Calu3 (cell line): ENCODE data around the gene KLK6. TPM values are rescaled to one million over a fixed set of nuclear protein-coding genes. Genes with fewer than 3 reads are reported as not detected.

Experiments
- BruUV-seq: library from RNA; stranded (reverse); fragments of 400-500 nt; replicated peaks from 2 replicates; lab custom pipeline; 2021; lab: Mats Ljungman, UMichigan
- CTCF ChIA-PET: fragments of 300-600 bp; sonication (Branson Sonifier 250); formaldehyde crosslinking; loops from one replicate; lab custom pipeline; 2022; ENCODE audit warnings: antibody characterized with exemption; lab: Charles Lee
- DNase-seq: peaks from one replicate; pipeline ENCODE4 v3.0.0; 2022
- H3K27ac Mint-ChIP-seq: one replicate; pipeline ENCODE4 v1.8.0; 2022; ENCODE audit warnings: mixed read lengths; ENCODE audit not compliant: unreplicated experiment
- H3K27me3 Mint-ChIP-seq: one replicate; pipeline ENCODE4 v1.8.0; 2022; ENCODE audit warnings: mixed read lengths; ENCODE audit not compliant: unreplicated experiment
- H3K36me3 Mint-ChIP-seq: one replicate; pipeline ENCODE4 v1.8.0; 2022; ENCODE audit warnings: mild to moderate bottlenecking, moderate library complexity, mixed read lengths; ENCODE audit not compliant: insufficient read depth, unreplicated experiment
- H3K4me1 Mint-ChIP-seq: one replicate; pipeline ENCODE4 v1.8.0; 2022; ENCODE audit warnings: mild to moderate bottlenecking, low read depth, mixed read lengths; ENCODE audit not compliant: unreplicated experiment
- H3K4me3 Mint-ChIP-seq: one replicate; pipeline ENCODE4 v1.8.0; 2022; ENCODE audit warnings: mild to moderate bottlenecking, low read depth, moderate library complexity, mixed read lengths; ENCODE audit not compliant: unreplicated experiment
- H3K9me3 Mint-ChIP-seq: one replicate; pipeline ENCODE4 v1.8.0; 2022; ENCODE audit warnings: low read depth, mixed read lengths; ENCODE audit not compliant: unreplicated experiment
- CTCF ChIP-seq: fragments of 200-600 bp; IDR thresholded peaks from one replicate; pipeline ENCODE4 v1.8.0; 2022; ENCODE audit warnings: antibody characterized with exemption; ENCODE audit not compliant: unreplicated experiment
- intact Hi-C: fragments of 100-400 bp; cut with micrococcal nuclease; formaldehyde crosslinking; loops from one replicate; pipeline ENCODE4 v1.10.0; 2022; ENCODE audit not compliant: unreplicated experiment
- total RNA-seq: library from RNA; stranded (reverse); gene quantifications from 2 replicates; pipeline ENCODE4 v1.2.3, GENCODE V29; 2022

The KLK6 gene
- total RNA-seq, 1 experiment from 2014 or later = 269 TPM

GRCh38 chr19:51015691-51016267, 46.4 kb upstream of the KLK6 start:
- BruUV-seq = no TSS peak
- no peaks in the 10 kb centered on the region for H3K9me3 Mint-ChIP-seq
- H3K27ac Mint-ChIP-seq = no peak overlapping the region
- intact Hi-C loops = loop anchor here (1.0 to 10.0 kb wide), 2 partner anchors 85 to 211 kb away; no protein-coding TSS in a partner anchor
- H3K4me1 Mint-ChIP-seq = peaks cover 33% of the 10 kb centered on the region
- no peak for TF ChIP-seq CTCF
- peaks cover 57% of the 10 kb centered on the region for H3K36me3 Mint-ChIP-seq
- CTCF ChIA-PET = interaction anchor here (1.6 to 2.2 kb wide), 3 partner anchors 24 to 117 kb away, joined by 6 to 38 read pairs (median 9); partner anchors contain the start of gene KLK6
- peaks cover 4% of the 10 kb centered on the region for H3K27me3 Mint-ChIP-seq
- DNase-seq = no peak
- H3K4me3 Mint-ChIP-seq = peak overlapping the region; percentile 89

- H3K27ac Mint-ChIP-seq = no peak overlapping the region
- TF ChIP-seq CTCF = no peak
- no peak for DNase-seq
- CTCF ChIA-PET = no interaction called here
- peaks cover 19% of the 10 kb centered on the region for H3K27me3 Mint-ChIP-seq
- H3K36me3 Mint-ChIP-seq = peaks cover 48% of the 10 kb centered on the region
- intact Hi-C loops = loop anchor here (10.0 kb wide), 1 partner anchor 209 kb away; no protein-coding TSS in a partner anchor
- peaks cover 37% of the 10 kb centered on the region for H3K4me1 Mint-ChIP-seq
- H3K4me3 Mint-ChIP-seq = no peak overlapping the region
- BruUV-seq = no TSS peak
- H3K9me3 Mint-ChIP-seq = no peaks in the 10 kb centered on the region
Measured at GRCh38 chr19:51014242-51014641, 44.9 kb upstream of the KLK6 start.

GRCh38 chr19:51012661-51013190, 43.3 kb upstream of the KLK6 start:
- Mint-ChIP-seq H3K4me1 (peaks cover 26% of the 10 kb centered on the region), H3K27ac (no peak overlapping the region), H3K27me3 (peaks cover 28% of the 10 kb centered on the region), H3K9me3 (no peaks in the 10 kb centered on the region), H3K36me3 (peaks cover 33% of the 10 kb centered on the region), H3K4me3 (no peak overlapping the region)
- intact Hi-C loops = loop anchor here (10.0 kb wide), 1 partner anchor 208 kb away; no protein-coding TSS in a partner anchor
- BruUV-seq = no TSS peak
- no peak for TF ChIP-seq CTCF
- no peak for DNase-seq
- CTCF ChIA-PET = interaction anchor here (1.0 kb wide), 1 partner anchor 20 kb away, joined by 3 read pairs; no protein-coding TSS in a partner anchor

GRCh38 chr19:51010066-51010795, 40.8 kb upstream of the KLK6 start:
- DNase-seq = no peak
- intact Hi-C loops = loop anchor here (10.0 kb wide), 1 partner anchor 205 kb away; no protein-coding TSS in a partner anchor
- CTCF ChIA-PET = interaction anchor here (0.9 kb wide), 1 partner anchor 42 kb away, joined by 7 read pairs; no protein-coding TSS in a partner anchor
- no peak for TF ChIP-seq CTCF
- Mint-ChIP-seq H3K36me3 (peaks cover 18% of the 10 kb centered on the region), H3K27ac (no peak overlapping the region), H3K4me3 (no peak overlapping the region), H3K4me1 (peaks cover 25% of the 10 kb centered on the region), H3K9me3 (no peaks in the 10 kb centered on the region), H3K27me3 (peaks cover 50% of the 10 kb centered on the region)
- no TSS peak for BruUV-seq
